ENCODE results near the gene MPPED1.

MPPED1 gene

DNA sequence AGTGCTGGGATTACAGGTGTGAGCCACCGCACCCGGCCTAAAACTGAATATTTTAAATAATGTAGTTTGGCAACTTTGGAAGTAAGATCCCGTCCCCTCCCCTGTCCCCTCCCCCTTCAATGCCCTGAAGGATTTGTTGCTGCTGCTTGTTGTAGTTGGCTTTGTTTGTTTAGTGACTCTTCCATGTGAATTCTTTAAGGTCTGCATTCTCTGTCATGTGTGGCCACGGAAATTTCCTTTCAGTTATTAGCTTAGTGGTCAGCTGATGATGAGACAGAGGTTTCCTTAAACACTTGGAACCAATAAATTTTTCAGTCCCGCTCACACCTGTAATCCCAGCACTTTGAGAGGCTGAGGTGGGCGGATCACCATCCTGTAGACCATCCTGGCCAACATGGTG, 109.9 kb downstream of the MPPED1 start:
- no peak for DNase-seq (ENCODE audit: low read depth)

DNA sequence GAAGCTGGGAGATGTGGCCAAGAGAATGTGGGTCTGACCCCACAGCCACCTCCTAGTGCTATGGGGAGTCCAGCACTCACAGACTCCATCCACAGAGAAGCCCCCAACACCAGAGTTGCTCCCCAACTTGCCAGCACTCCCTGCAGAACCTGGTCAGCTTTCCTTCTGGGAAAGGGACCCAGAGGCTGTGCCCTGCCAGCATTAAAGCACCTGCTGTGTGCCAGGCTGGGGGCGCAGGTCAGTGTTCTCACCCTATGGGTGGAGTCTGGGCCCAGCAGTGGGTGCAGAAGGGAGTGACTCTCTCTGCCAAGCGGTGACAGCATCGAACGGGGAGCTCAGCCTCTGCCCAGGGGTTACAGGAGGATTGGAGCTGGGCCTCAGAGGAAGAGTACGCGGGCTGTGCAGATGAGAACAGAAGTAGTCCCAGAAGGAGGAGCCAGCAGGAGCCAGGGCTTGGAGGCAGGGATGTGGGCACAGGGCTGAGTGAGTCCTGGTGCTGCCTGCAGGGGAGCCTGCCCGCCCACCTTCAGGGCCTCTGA, 114.4 kb downstream of the MPPED1 start:
- DNase-seq (ENCODE audit: low read depth) = no peak

GRCh38 chr22:43526946-43527345, 115.1 kb downstream of the MPPED1 start:
- no peak for DNase-seq (ENCODE audit: low read depth)

DNA sequence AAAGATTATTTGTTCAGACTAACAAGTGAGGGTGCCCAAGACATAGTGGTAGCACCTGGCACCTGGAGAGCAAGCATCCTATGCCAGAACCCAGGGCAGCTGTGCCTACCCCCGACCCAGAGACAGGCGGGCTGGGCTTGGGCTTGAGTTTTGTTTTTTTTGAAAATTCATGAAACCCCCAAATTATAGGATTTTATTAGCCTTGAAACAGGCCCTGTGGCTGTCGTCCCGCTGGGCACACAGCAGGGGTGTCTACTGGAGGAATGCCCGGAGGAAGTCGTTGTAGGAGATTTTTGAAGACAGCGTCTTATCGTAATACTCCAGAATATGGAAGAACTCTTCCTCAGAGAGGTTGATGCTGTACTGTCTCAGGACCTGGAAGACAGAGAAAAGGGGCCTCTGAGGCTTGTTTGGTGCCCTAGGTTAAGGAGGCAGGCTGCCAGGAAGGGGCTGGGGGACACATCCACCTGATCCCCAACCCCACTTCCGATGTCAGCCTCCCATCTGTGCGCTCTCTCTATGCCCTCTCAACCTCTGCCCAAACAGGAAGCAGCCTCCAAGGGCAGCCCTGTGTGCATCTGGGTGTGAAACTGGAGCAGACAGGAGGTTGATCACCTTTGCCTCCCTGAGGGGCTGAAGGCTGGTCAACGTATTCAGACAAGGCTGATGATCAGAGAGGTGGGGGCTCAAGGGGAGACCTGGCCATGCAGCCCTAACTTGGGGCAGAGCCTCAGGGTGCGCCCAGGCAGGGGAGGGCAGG, 117.0 kb downstream of the MPPED1 start:
- no peak for DNase-seq (ENCODE audit: low read depth)

DNA sequence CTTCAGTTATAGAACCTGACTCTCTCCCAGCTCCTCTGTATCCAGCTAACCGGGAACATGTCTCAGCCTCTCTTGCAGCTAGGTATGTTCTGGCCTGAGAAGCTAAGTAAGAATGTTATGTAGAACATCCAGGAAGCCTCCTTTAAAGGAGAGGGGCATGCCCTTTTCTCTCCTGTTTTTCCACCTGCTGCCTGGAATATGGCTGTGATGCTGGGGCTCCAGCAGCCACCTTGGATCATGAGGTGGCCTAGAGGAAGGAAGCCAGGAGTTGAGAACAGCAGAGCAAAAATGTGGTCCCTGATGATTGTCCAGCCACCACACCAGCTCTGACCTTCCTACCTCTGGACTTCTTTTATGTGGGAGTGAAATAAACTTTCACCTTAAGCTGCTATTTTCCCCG, 117.6 kb downstream of the MPPED1 start:
- no peak for DNase-seq (ENCODE audit: low read depth)

DNA sequence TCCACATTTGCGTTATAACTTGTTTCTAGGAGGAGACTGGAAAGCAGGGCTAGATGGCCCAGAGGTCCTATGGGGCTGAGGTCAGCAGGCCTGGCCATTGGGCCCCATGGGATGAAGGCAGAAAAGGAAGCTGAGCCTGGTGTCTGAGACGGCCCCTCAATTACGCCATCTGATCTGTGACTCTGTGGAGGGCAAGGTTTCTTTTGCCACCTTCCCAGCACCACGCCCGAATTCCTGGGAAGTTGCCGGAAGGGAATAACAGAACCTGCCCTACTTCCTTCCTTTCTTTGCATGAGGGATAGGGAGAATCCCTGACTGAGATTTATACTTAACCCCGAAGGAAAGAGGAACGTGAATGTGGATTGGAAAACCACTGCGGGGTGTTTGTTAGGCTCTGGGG, 118.1 kb downstream of the MPPED1 start:
- no peak for DNase-seq (ENCODE audit: low read depth)

DNA sequence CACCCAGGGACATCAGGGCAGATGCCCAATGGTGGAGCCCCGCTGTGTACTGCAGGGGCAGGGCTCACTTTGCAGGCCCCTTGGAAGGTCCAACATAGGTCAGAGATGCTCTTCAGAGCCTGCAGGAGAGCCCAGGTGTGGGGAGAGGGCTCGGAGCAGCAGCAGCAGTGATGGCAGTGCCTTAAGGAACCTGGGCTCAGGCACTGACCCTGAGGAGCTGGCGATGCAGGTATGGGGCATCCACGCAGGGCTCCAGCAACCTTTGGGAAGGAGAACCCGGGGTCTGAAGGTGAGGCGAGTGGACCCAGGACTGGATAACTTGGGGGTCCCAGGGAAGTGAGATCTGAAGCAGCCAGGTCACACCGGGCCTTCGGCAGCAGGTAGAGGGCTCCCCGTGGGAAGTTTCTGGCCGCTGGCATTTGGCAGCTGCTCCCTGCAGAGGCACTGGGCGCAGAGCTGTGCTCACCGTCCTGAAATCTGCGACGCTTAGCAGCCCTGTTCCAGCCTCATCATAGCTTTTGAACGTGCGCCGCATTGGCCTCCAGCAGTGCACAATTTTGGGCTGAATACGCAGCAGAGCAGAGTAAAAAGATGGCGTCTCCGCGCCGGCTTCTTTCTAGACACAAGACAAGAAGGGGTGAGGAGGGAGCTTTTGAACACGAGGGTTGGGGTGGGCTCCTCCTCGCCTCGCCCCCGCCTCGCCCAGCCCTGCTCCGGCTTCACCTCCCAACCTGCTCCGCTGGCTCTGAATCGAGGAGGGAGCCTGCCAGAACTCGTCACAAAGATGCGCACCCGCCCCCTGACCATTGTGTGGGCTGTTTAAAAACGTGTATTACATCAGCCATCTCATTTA, 118.8 kb downstream of the MPPED1 start:
- no peak for DNase-seq (ENCODE audit: low read depth)

DNA sequence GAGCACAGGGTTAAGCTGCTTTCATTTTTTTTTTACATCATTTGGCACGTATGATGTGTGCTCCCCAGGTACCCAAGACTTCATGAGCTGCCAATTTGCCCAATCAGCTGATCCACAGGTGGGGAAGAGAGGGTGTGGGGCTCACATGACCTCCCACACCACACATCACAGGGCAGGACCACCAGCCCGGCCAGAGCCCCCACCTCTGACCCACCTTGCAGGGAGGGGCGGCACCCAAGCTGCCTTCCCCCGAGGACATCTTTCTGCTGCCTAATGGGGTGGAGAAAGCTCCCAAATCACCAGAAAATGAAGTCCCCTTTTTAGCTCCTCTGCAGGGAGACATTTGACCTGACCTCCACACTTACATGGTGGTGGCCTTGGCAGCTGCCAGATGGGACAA, 119.8 kb downstream of the MPPED1 start:
- no peak for DNase-seq (ENCODE audit: low read depth)

DNA sequence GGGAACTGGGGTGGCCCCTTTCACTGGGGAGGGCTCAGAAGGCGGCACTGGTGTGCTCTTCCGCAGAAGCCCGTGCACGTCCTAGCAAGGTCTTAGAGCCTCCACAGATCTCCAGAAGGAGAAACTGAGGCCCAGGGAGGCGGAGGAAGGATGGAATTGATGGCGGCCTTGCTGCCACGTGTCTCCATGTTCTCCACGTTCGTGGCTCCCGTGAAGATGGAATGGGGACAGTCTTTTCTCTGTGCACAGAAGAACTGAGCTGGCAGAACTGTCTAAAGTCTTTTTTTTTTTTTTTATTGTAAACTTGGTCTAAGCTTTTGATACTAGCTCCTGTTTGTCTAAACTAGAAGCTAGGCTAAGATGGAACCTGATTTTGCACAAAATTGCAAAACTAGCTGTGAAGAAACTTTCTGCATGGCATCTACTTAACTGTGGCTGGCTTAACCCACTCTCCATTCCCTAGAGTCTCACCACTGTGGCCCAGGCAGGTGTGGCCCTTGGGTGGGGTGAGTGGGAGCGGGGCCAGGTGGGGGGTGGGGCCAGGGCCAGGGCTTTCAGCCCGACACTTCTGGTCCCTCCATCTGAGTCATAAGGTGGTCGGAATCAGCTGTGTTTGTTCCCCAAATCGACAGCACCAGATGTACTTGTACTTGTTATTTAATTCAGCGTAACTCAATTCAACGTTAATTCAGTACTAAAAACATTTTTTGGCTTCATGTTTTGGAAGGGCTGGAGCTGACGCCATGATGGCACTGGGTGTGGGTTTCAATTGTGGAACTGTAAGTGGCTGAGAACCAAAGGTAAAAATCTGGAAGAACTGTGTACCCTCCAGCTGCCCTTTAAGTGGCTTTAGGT, 120.7 kb downstream of the MPPED1 start:
- DNase-seq (ENCODE audit: low read depth) = no peak

- no peak for DNase-seq (ENCODE audit: low read depth)
These were observed 121.3 kb downstream of the MPPED1 start for GRCh38 chr22:43533156-43533530.

GRCh38 chr22:43533656-43534428, 122.0 kb downstream of the MPPED1 start:
- DNase-seq (ENCODE audit: low read depth) = no peak

DNA sequence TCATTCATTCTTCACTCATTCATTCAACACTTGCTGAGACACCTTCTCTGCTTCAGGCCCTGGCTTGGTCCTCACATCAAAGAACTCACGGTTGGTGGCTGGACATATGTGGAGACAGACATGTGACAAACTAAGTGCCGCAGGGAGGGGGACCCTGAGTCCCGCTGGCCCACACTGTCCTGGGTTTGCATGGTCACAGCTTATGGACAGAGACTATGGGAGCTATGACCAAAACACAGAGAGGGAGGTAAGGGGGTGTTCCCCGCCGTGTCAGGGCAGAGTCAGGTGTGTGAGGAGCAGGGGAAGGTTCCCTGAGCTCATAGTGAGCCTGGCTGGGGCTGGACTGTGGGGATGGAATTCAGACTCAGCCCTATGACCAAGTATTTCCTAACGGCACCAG, 123.1 kb downstream of the MPPED1 start:
- no peak for DNase-seq (ENCODE audit: low read depth)

GRCh38 chr22:43535336-43535735, 123.5 kb downstream of the MPPED1 start:
- DNase-seq (ENCODE audit: low read depth) = no peak

- no peak for DNase-seq (ENCODE audit: low read depth)
These were observed 123.9 kb downstream of the MPPED1 start for GRCh38 chr22:43535741-43536140.

DNA sequence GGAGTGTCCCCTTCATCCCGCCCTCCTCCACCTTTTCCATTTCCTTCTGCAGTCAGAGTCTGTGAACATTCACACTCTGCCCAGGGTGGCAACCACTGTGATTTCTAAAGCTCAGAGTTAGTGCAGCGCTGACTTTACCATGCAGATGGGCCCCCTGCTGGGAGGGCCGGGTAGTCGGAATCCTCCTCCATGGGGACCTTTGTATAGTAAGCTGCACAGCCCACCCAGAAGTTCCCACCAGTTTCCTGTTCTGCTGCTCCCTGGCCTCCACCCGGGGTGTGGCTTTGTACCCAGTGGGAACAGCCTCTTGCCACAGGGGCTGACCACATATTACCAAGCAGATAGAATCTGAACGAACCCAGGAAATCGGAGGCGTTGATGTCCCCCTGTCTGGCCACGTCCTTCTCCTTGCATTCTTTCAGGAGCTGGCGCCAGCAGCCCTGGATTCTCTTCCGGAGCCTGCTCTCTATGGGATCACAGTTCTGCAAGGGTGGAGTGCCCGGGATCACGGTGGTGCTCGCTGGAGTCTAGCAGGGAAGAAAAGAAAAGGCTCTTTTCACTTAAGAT, 125.3 kb downstream of the MPPED1 start:
- DNase-seq (ENCODE audit: low read depth) = no peak

DNA sequence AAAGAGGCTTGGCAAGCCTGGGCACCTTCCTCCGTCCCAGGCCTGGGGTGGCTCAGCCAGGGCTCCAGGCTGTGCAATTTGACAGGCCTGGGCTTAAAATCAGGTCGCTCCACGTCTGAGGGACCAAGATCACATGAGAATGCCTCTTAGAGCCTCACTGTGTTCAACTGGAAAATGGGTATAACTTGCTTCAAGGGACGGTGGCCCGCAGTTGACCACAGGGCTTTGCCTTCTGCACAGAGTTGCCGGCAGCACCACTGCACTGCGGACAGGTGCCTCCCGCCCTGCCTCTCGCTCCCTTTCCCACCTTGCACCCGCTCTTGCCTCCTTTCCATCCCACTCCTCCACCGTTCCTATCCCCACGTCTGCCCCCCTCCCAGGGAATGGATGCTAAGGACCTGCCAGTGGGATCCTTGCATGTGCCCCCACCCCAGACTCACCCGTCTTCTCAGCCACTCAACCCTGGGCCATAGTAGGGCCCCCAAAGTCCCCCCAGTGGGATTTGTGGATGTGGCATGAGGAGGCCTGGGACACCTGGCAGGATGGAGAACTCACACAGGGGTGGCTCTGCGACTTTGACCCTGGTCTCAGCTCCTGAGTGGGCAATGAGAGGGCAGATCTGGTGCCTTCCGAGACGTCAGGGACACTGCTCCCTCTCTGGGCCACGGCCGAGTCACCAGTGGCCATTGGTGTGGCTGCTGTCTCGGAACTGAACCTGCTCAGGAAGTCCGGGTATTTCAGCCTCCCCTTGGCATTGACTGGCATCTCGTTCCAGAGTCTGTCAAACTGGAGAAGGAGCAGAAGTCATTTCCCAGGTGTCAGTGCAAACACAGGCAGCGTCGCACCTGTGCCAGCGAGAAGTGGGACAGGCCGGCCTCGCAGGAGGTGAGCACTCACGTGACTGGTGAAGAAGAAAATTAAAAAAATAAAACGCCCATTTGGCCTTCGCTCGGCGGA, 128.0 kb downstream of the MPPED1 start:
- DNase-seq (ENCODE audit: low read depth) = no peak

DNA sequence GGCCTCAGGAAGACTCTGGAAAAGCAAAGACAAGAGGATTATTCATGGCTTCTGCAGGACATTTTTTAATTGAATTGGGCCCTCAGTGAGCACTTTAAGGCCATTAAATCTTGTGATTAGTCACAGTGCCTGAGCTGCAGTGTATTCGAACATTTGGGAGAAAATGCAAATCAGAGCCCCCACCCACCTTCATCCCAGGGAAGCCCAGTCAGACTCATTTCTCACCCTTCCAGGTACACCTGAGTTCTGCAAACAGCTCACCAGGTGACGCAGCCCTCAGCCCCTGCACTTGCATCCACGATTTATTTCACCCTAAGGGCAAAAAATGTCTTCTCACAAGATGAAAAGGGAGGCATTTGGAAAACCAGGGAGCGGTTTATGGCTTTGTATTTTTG, 128.7 kb downstream of the MPPED1 start:
- DNase-seq (ENCODE audit: low read depth) = no peak

GRCh38 chr22:43541022-43541421, 129.2 kb downstream of the MPPED1 start:
- no peak for DNase-seq (ENCODE audit: low read depth)

- no peak for DNase-seq (ENCODE audit: low read depth)
These were observed 129.9 kb downstream of the MPPED1 start for GRCh38 chr22:43541462-43542407.
